ENCODE measurements around the gene LTBP1. TPM values are rescaled to one million over a fixed set of nuclear protein-coding genes. Genes with fewer than 3 reads are reported as not detected.
"Not testable (repeated sequence)": the region's sequence is repeated elsewhere in the genome, so short reads cannot be mapped to it uniquely, and the experiment has no call there.

LTBP1 gene
- total and polyA plus RNA-seq, 7 experiments from 2014 or later: 0.29 to 2.1 TPM; not detected in 5

- ChIA-PET POLR2A (no interaction called here), CTCF (no interaction called here)
- Mint-ChIP-seq H3K27ac (no peak overlapping the region), H3K27me3 (peaks cover 5 to 29% (median 16%) of the 10 kb centered on the region in 5 donors), H3K4me1 (no peaks in the 10 kb centered on the region), H3K9me3 (peaks cover 0 to 4% (median 0%) of the 10 kb centered on the region in 11 donors), H3K4me3 (no peak overlapping the region), H3K36me3 (no peaks in the 10 kb centered on the region)
- H3K4me3 ChIP-seq (ENCODE audit: low read length): no peak overlapping the region
- DNase-seq (no peak), ATAC-seq (no peak)
- no peaks in the 10 kb centered on the region for H3K27me3 ChIP-seq (ENCODE audit: control insufficient read depth in 2 of 2, insufficient read depth in 2 of 2, low read length in 2 of 2)
- no peaks in the 10 kb centered on the region for H3K9me3 ChIP-seq (ENCODE audit: control insufficient read depth in 2 of 3, low read length in 3 of 3)
- no peaks in the 10 kb centered on the region for H3K4me1 ChIP-seq (ENCODE audit: control insufficient read depth in 2 of 2, insufficient read depth in 2 of 2, low read length in 2 of 2)
- intact Hi-C loops (cut with micrococcal nuclease): no loop called here
- H3K27ac ChIP-seq (ENCODE audit: low read depth, low read length): no peak overlapping the region
- no peaks in the 10 kb centered on the region for H3K36me3 ChIP-seq (ENCODE audit: control insufficient read depth in 2 of 3, insufficient read depth in 3 of 3, low read length in 3 of 3)
Measured at GRCh38 chr2:33230195-33230594, 283.4 kb downstream of the LTBP1 start.

- no peaks in the 10 kb centered on the region for H3K4me1 ChIP-seq (ENCODE audit: control insufficient read depth in 2 of 2, insufficient read depth in 2 of 2, low read length in 2 of 2)
- no peak overlapping the region for H3K4me3 Mint-ChIP-seq
- H3K9me3 ChIP-seq (ENCODE audit: control insufficient read depth in 2 of 3, low read length in 3 of 3): no peaks in the 10 kb centered on the region
- peaks cover 5 to 29% (median 16%) of the 10 kb centered on the region in 5 donors for H3K27me3 Mint-ChIP-seq
- H3K27ac Mint-ChIP-seq: no peak overlapping the region
- ChIA-PET POLR2A (no interaction called here), CTCF (no interaction called here)
- H3K4me3 ChIP-seq (ENCODE audit: low read length): no peak overlapping the region
- H3K36me3 Mint-ChIP-seq: no peaks in the 10 kb centered on the region
- H3K9me3 Mint-ChIP-seq: peaks cover 0 to 5% (median 0%) of the 10 kb centered on the region in 11 donors
- intact Hi-C loops (cut with micrococcal nuclease): no loop called here
- no peaks in the 10 kb centered on the region for H3K36me3 ChIP-seq (ENCODE audit: control insufficient read depth in 2 of 3, insufficient read depth in 3 of 3, low read length in 3 of 3)
- H3K27me3 ChIP-seq (ENCODE audit: control insufficient read depth in 2 of 2, insufficient read depth in 2 of 2, low read length in 2 of 2): no peaks in the 10 kb centered on the region
- ATAC-seq (no peak), DNase-seq (no peak)
- H3K27ac ChIP-seq (ENCODE audit: low read depth, low read length): no peak overlapping the region
- no peaks in the 10 kb centered on the region for H3K4me1 Mint-ChIP-seq
Measured at GRCh38 chr2:33230842-33231241, 284.1 kb downstream of the LTBP1 start.

- H3K36me3 Mint-ChIP-seq; CTCF ChIA-PET; H3K36me3 ChIP-seq (ENCODE audit: control insufficient read depth in 2 of 3, insufficient read depth in 3 of 3, low read length in 3 of 3); DNase-seq; ATAC-seq; H3K27me3 ChIP-seq (ENCODE audit: control insufficient read depth in 2 of 2, insufficient read depth in 2 of 2, low read length in 2 of 2); H3K9me3 ChIP-seq (ENCODE audit: control insufficient read depth in 2 of 3, low read length in 3 of 3); H3K27ac Mint-ChIP-seq; H3K9me3 Mint-ChIP-seq; H3K27ac ChIP-seq (ENCODE audit: low read depth, low read length); H3K4me1 Mint-ChIP-seq; H3K4me3 Mint-ChIP-seq; H3K4me3 ChIP-seq (ENCODE audit: low read length); POLR2A ChIA-PET; intact Hi-C loops (cut with micrococcal nuclease); H3K4me1 ChIP-seq (ENCODE audit: control insufficient read depth in 2 of 2, insufficient read depth in 2 of 2, low read length in 2 of 2): not testable (repeated sequence)
- peaks cover 5 to 34% (median 11%) of the 10 kb centered on the region in 5 donors for H3K27me3 Mint-ChIP-seq
Measured at GRCh38 chr2:33235559-33235958, 288.8 kb downstream of the LTBP1 start.

GRCh38 chr2:33236482-33237385 is 290.0 kb downstream of the LTBP1 start:
- Mint-ChIP-seq H3K4me3 (no peak overlapping the region), H3K9me3 (peaks cover 0 to 5% (median 0%) of the 10 kb centered on the region in 11 donors), H3K27me3 (peaks cover 5 to 30% (median 11%) of the 10 kb centered on the region in 5 donors), H3K36me3 (no peaks in the 10 kb centered on the region), H3K4me1 (no peaks in the 10 kb centered on the region), H3K27ac (no peak overlapping the region)
- DNase-seq (no peak), ATAC-seq (no peak)
- Histone ChIP-seq H3K27me3 (ENCODE audit: control insufficient read depth in 2 of 2, insufficient read depth in 2 of 2, low read length in 2 of 2) (no peaks in the 10 kb centered on the region), H3K4me1 (ENCODE audit: control insufficient read depth in 2 of 2, insufficient read depth in 2 of 2, low read length in 2 of 2) (no peaks in the 10 kb centered on the region), H3K27ac (ENCODE audit: low read depth, low read length) (no peak overlapping the region), H3K4me3 (ENCODE audit: low read length) (no peak overlapping the region), H3K9me3 (ENCODE audit: control insufficient read depth in 2 of 3, low read length in 3 of 3) (no peaks in the 10 kb centered on the region), H3K36me3 (ENCODE audit: control insufficient read depth in 2 of 3, insufficient read depth in 3 of 3, low read length in 3 of 3) (no peaks in the 10 kb centered on the region)
- intact Hi-C loops (cut with micrococcal nuclease): no loop called here
- CTCF ChIA-PET: no interaction called here
- POLR2A ChIA-PET: no interaction called here

GRCh38 chr2:33238111-33238510 is 291.4 kb downstream of the LTBP1 start:
- no peaks in the 10 kb centered on the region for H3K36me3 ChIP-seq (ENCODE audit: control insufficient read depth in 2 of 3, insufficient read depth in 3 of 3, low read length in 3 of 3)
- no peaks in the 10 kb centered on the region for H3K27me3 ChIP-seq (ENCODE audit: control insufficient read depth in 2 of 2, insufficient read depth in 2 of 2, low read length in 2 of 2)
- ATAC-seq (no peak), DNase-seq (no peak)
- Mint-ChIP-seq H3K9me3 (peaks cover 0 to 5% (median 0%) of the 10 kb centered on the region in 11 donors), H3K27me3 (peaks cover 5 to 19% (median 9%) of the 10 kb centered on the region in 5 donors), H3K36me3 (no peaks in the 10 kb centered on the region), H3K4me3 (no peak overlapping the region), H3K27ac (no peak overlapping the region), H3K4me1 (no peaks in the 10 kb centered on the region)
- ChIA-PET CTCF (no interaction called here), POLR2A (no interaction called here)
- intact Hi-C loops (cut with micrococcal nuclease): no loop called here
- no peaks in the 10 kb centered on the region for H3K4me1 ChIP-seq (ENCODE audit: control insufficient read depth in 2 of 2, insufficient read depth in 2 of 2, low read length in 2 of 2)
- H3K9me3 ChIP-seq (ENCODE audit: control insufficient read depth in 2 of 3, low read length in 3 of 3): no peaks in the 10 kb centered on the region
- H3K27ac ChIP-seq (ENCODE audit: low read depth, low read length): no peak overlapping the region
- no peak overlapping the region for H3K4me3 ChIP-seq (ENCODE audit: low read length)

- intact Hi-C loops (cut with micrococcal nuclease): no loop called here
- no peaks in the 10 kb centered on the region for H3K36me3 Mint-ChIP-seq
- peaks cover 0 to 5% (median 0%) of the 10 kb centered on the region in 11 donors for H3K9me3 Mint-ChIP-seq
- H3K9me3 ChIP-seq (ENCODE audit: control insufficient read depth in 2 of 3, low read length in 3 of 3): no peaks in the 10 kb centered on the region
- H3K27ac ChIP-seq (ENCODE audit: low read depth, low read length): no peak overlapping the region
- no peak overlapping the region for H3K4me3 ChIP-seq (ENCODE audit: low read length)
- ChIA-PET POLR2A (no interaction called here), CTCF (no interaction called here)
- no peaks in the 10 kb centered on the region for H3K27me3 ChIP-seq (ENCODE audit: control insufficient read depth in 2 of 2, insufficient read depth in 2 of 2, low read length in 2 of 2)
- H3K36me3 ChIP-seq (ENCODE audit: control insufficient read depth in 2 of 3, insufficient read depth in 3 of 3, low read length in 3 of 3): no peaks in the 10 kb centered on the region
- peaks cover 0 to 5% (median 3%) of the 10 kb centered on the region in 5 donors for H3K27me3 Mint-ChIP-seq
- no peak for ATAC-seq
- no peak overlapping the region for H3K27ac Mint-ChIP-seq
- no peaks in the 10 kb centered on the region for H3K4me1 Mint-ChIP-seq
- no peaks in the 10 kb centered on the region for H3K4me1 ChIP-seq (ENCODE audit: control insufficient read depth in 2 of 2, insufficient read depth in 2 of 2, low read length in 2 of 2)
- H3K4me3 Mint-ChIP-seq: no peak overlapping the region
- no peak for DNase-seq
Measured at GRCh38 chr2:33240178-33240577, 293.4 kb downstream of the LTBP1 start.

GRCh38 chr2:33241072-33241471 is 294.3 kb downstream of the LTBP1 start:
- Mint-ChIP-seq H3K27ac (no peak overlapping the region), H3K4me3 (no peak overlapping the region), H3K36me3 (no peaks in the 10 kb centered on the region), H3K9me3 (no peaks in the 10 kb centered on the region), H3K4me1 (no peaks in the 10 kb centered on the region), H3K27me3 (peaks cover 0 to 5% (median 0%) of the 10 kb centered on the region in 5 donors)
- H3K27me3 ChIP-seq (ENCODE audit: control insufficient read depth in 2 of 2, insufficient read depth in 2 of 2, low read length in 2 of 2): no peaks in the 10 kb centered on the region
- ATAC-seq (no peak), DNase-seq (no peak)
- no peak overlapping the region for H3K27ac ChIP-seq (ENCODE audit: low read depth, low read length)
- intact Hi-C loops (cut with micrococcal nuclease): no loop called here
- no peak overlapping the region for H3K4me3 ChIP-seq (ENCODE audit: low read length)
- H3K36me3 ChIP-seq (ENCODE audit: control insufficient read depth in 2 of 3, insufficient read depth in 3 of 3, low read length in 3 of 3): no peaks in the 10 kb centered on the region
- ChIA-PET POLR2A (no interaction called here), CTCF (no interaction called here)
- H3K4me1 ChIP-seq (ENCODE audit: control insufficient read depth in 2 of 2, insufficient read depth in 2 of 2, low read length in 2 of 2): no peaks in the 10 kb centered on the region
- no peaks in the 10 kb centered on the region for H3K9me3 ChIP-seq (ENCODE audit: control insufficient read depth in 2 of 3, low read length in 3 of 3)

Data from naive thymus-derived CD4-positive, alpha-beta T cell (primary cell).